ENCODE measurements around the gene LTA4H. TPM values are rescaled to one million over a fixed set of nuclear protein-coding genes. Genes with fewer than 3 reads are reported as not detected.

LTA4H gene
- total and polyA plus RNA-seq, 4 donors = 145 to 262 (median 172) TPM

DNA sequence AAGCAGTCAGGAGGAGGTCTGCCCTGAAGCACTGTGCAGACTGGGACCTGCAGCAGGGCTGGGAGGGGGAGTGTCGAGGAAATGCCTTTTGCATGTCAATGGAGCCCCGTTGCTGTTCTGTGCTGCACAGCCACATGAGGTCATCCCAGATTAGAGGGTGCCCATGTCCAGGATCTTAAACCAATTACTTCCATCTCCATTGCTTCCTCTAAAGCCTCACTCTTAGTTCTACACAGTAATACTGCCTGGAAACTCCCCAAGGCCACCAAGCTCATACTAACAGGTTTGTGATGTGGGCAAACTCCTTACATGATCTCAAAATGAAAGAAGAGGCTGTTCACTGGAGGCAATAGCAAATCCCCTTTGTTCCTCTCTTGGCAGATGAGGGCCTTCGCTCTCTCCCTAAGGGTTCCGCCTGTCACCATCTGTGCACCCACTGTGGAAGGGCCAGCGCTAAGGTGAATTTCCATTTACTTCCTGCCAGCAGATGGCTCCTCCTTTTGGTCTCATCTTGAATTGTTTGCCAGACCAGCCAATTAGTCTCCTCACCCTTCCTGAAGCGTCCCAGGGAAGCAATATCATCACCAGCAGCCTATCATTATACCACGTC is 35.4 kb upstream of the LTA4H start:
- Histone ChIP-seq H3K4me1 (ENCODE audit: control insufficient read depth in 5 of 5, insufficient read depth in 5 of 5, low read length in 5 of 5) (peaks cover 0 to 5% (median 0%) of the 10 kb centered on the region in 5 donors), H3K27me3 (ENCODE audit: control insufficient read depth in 3 of 3, insufficient read depth in 3 of 3, low read length in 2 of 3) (no peaks in the 10 kb centered on the region), H3K4me3 (no peak overlapping the region), H3K9ac (ENCODE audit: insufficient read depth in 1 of 2, low read length in 2 of 2) (no peak overlapping the region), H3K9me3 (ENCODE audit: control insufficient read depth in 4 of 4, insufficient read depth in 3 of 4, low read length in 3 of 4) (no peaks in the 10 kb centered on the region), H3K36me3 (ENCODE audit: control insufficient read depth in 4 of 4, insufficient read depth in 4 of 4, low read length in 4 of 4) (no peaks in the 10 kb centered on the region), H3K27ac (ENCODE audit: low read depth in 1 of 2, low read length in 1 of 2) (peak overlapping the region in 1 of 2 donors; percentile 32)
- TF ChIP-seq, protein P1, sequence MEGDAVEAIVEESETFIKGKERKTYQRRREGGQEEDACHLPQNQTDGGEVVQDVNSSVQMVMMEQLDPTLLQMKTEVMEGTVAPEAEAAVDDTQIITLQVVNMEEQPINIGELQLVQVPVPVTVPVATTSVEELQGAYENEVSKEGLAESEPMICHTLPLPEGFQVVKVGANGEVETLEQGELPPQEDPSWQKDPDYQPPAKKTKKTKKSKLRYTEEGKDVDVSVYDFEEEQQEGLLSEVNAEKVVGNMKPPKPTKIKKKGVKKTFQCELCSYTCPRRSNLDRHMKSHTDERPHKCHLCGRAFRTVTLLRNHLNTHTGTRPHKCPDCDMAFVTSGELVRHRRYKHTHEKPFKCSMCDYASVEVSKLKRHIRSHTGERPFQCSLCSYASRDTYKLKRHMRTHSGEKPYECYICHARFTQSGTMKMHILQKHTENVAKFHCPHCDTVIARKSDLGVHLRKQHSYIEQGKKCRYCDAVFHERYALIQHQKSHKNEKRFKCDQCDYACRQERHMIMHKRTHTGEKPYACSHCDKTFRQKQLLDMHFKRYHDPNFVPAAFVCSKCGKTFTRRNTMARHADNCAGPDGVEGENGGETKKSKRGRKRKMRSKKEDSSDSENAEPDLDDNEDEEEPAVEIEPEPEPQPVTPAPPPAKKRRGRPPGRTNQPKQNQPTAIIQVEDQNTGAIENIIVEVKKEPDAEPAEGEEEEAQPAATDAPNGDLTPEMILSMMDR (IDR thresholded peaks at IDR 0.05; ENCODE audit: control extremely low read depth, extremely low read depth) = no peak
- 50 to 65% methylated on average over 7 of the region's 7 CpGs for WGBS, 2 donors
- DNase-seq = peak in 1 of 3 donors; percentile 27
- no peak for ATAC-seq (ENCODE audit: insufficient read depth, low FRiP score)

DNA sequence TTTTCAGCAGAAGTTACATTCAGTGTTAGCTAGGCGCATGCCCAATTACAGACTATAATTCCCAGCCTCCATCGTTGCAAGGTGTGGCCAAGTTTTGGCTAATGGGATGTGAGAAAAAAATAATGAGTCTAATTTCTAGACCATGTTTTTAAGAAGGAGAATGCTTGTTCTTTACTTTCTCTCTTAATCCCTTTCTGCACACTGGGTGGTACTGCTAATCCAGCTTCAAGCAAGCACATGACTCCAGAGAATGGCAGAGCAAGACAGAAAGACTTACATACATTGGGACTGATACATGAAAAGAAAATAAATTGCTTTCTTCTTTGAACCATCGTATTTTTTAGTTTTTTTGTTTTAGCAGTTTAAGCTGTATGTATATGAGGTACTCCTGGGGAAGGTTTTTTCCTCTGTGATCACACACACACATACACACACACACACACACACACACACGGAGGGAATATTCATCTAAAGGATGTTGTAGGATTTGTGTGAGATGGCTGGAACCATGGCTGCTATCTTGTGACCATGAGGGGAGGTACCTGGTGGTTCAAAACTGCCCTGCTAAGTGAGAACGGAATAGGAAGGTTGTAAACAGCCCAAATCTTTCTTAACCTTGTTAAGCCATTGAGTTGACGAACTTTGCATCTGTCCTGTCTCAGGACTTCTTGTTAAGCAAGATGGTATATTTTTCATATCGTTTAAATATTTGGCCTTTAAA is 34.3 kb upstream of the LTA4H start:
- no peaks in the 10 kb centered on the region for H3K9me3 ChIP-seq (ENCODE audit: control insufficient read depth in 4 of 4, insufficient read depth in 3 of 4, low read length in 3 of 4)
- DNase-seq = no peak
- ATAC-seq (ENCODE audit: insufficient read depth, low FRiP score) = no peak
- no peak overlapping the region for H3K27ac ChIP-seq (ENCODE audit: low read depth in 1 of 2, low read length in 1 of 2)
- H3K36me3 ChIP-seq (ENCODE audit: control insufficient read depth in 4 of 4, insufficient read depth in 4 of 4, low read length in 4 of 4) = no peaks in the 10 kb centered on the region
- no peak overlapping the region for H3K4me3 ChIP-seq
- H3K9ac ChIP-seq (ENCODE audit: insufficient read depth in 1 of 2, low read length in 2 of 2) = no peak overlapping the region
- peaks cover 0 to 5% (median 0%) of the 10 kb centered on the region in 5 donors for H3K4me1 ChIP-seq (ENCODE audit: control insufficient read depth in 5 of 5, insufficient read depth in 5 of 5, low read length in 5 of 5)
- no peaks in the 10 kb centered on the region for H3K27me3 ChIP-seq (ENCODE audit: control insufficient read depth in 3 of 3, insufficient read depth in 3 of 3, low read length in 2 of 3)
- TF ChIP-seq, protein P1 (IDR thresholded peaks at IDR 0.05; ENCODE audit: control extremely low read depth, extremely low read depth) = no peak
- WGBS, 2 donors = 88 to 92% methylated on average over 7 of the region's 7 CpGs

DNA sequence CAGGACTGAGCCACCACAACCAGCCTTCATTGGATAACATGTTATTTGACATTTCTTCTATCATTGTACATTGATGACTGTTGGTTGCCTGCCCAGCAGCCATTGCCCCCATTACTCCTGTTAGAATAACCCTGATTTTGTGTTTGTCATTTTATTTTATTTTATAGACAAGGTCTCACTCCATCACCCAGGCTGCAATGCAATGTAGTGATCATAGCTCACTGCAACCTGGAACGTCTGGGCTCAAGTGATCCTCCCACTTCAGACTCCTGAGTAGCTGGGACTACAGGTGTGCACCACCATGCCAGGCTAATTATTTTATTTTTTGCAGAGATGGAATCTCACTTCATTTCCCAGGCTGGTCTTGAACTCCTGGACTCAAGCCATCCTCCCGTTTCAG is 33.2 kb upstream of the LTA4H start:
- TF ChIP-seq, protein P1 (IDR thresholded peaks at IDR 0.05; ENCODE audit: control extremely low read depth, extremely low read depth) = no peak
- WGBS, 2 donors = 86 to 95% methylated on average over 2 of the region's 2 CpGs
- no peaks in the 10 kb centered on the region for H3K36me3 ChIP-seq (ENCODE audit: control insufficient read depth in 4 of 4, insufficient read depth in 4 of 4, low read length in 4 of 4)

More for the DNA sequence above, 33.2 kb upstream of the LTA4H start:
- H3K4me3 ChIP-seq = no peak overlapping the region
- ATAC-seq (ENCODE audit: insufficient read depth, low FRiP score) (no peak), DNase-seq (no peak)
- no peak overlapping the region for H3K9ac ChIP-seq (ENCODE audit: insufficient read depth in 1 of 2, low read length in 2 of 2)
- H3K4me1 ChIP-seq (ENCODE audit: control insufficient read depth in 5 of 5, insufficient read depth in 5 of 5, low read length in 5 of 5) = peaks cover 0 to 5% (median 0%) of the 10 kb centered on the region in 5 donors
- H3K27ac ChIP-seq (ENCODE audit: low read depth in 1 of 2, low read length in 1 of 2) = no peak overlapping the region
- H3K27me3 ChIP-seq (ENCODE audit: control insufficient read depth in 3 of 3, insufficient read depth in 3 of 3, low read length in 2 of 3) = no peaks in the 10 kb centered on the region
- H3K9me3 ChIP-seq (ENCODE audit: control insufficient read depth in 4 of 4, insufficient read depth in 3 of 4, low read length in 3 of 4) = no peaks in the 10 kb centered on the region

Data from lung (tissue), 12 donors.